Activated CD4-positive, alpha-beta T cell treated with anti-CD3 and anti-CD28 coated beads, Interleukin-2, amount 50 U/mL, for 16 hours (primary cell): Measurements from ENCODE around the gene CATSPER1.
"Not testable (repeated sequence)": the region's sequence is repeated elsewhere in the genome, so short reads cannot be mapped to it uniquely, and the experiment has no call there.

Experiments used
- DNase-seq: peaks from one replicate; pipeline ENCODE4 v3.0.0-alpha.2; 2020

CATSPER1 gene

DNA sequence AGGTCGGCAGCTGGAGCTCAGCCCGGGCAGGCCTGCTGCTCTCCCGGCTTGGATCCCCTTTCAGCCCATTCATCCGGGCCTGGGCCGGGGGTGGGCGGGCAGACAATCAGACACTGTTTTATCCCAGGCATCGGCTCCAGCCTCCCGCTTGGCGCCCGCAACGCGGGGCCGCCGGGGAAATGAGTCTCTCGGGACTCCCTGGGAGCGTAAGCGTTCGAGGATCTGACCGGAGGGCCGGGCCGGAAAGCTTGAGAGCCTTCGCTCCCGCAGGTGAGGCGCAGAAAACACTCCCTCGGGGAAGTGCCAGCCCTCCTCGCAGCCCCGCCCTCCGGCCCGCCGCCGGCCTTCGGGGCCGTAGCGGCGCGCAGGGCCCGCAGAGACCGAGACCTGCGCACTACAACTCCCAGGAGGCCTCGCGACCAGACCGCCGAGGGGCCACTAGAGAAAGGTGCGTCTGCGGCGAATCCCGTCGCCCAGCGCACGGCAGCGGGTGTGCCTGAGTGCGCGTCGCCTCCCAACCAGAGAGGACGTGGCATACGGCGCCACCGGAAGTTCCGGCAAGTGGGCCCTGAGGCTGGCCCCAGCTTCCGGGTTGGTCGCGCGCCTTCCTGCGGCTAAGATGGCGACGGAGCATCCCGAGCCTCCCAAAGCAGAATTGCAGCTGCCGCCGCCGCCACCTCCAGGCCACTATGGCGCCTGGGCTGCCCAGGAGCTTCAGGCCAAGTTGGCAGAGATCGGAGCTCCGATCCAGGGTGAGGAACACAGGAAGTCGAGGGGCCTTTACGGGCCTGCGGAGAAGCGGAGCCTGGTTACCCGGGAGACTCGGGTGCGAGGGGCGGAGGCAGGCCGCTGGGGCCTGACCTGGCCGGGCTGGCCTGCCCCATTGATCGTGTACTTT is 25.7 kb upstream of the CATSPER1 start, which contains the start of gene SF3B2:
Gene SF3B2, plus strand, starts transcription at position 599 of the 898 bp plus-strand sequence. Its CDS starts 21 bp downstream, at position 620.
- DNase-seq, result peak; percentile 99

GRCh38 chr11:66051371-66051765 is 25.1 kb upstream of the CATSPER1 start:
- no peak for DNase-seq

GRCh38 chr11:66050581-66051231 is 24.4 kb upstream of the CATSPER1 start:
- DNase-seq, result no peak

DNA sequence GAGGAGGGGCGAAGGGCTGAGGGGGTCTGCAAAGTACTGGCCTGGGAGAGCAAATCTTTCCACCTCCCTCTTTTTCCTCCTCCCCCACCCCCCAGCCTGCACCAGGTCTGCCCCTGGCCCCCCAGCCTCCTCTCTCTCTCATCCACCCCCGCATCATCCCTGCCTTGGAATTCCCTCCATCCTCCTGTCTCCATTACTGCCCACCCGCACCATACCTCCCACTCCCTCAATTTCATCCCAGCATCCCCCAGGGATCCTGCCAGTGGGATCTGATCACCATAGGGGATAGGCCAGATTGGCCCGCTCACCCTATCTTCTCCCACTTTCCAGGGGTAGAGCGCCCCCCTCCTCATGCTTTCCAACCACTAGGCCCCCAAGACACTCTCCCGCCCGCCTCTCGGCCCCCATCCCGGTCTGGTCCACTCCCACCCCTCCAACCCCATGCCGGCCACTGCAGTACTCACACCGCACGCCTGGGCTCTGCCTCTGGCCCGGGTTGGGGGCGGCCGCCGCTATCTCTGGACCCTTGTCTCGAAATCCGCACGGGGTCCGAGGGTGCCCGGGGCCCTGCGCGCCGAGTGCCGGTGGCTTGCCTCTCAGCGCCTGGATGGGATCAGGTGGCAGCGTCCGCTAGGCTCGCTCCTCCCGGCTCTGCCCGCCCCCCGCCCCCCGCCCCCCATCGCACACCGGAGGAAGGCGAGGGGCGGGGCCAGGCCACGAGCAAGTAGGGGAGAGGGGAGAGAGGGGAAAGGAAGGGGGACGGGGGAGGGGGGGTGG is 22.5 kb upstream of the CATSPER1 start, which contains the start of gene GAL3ST3:
Gene GAL3ST3, minus strand, starts transcription at position 615 of the 777 bp plus-strand sequence. CDS start 3,746 bp downstream, outside the sequence.
- no peak for DNase-seq

DNA sequence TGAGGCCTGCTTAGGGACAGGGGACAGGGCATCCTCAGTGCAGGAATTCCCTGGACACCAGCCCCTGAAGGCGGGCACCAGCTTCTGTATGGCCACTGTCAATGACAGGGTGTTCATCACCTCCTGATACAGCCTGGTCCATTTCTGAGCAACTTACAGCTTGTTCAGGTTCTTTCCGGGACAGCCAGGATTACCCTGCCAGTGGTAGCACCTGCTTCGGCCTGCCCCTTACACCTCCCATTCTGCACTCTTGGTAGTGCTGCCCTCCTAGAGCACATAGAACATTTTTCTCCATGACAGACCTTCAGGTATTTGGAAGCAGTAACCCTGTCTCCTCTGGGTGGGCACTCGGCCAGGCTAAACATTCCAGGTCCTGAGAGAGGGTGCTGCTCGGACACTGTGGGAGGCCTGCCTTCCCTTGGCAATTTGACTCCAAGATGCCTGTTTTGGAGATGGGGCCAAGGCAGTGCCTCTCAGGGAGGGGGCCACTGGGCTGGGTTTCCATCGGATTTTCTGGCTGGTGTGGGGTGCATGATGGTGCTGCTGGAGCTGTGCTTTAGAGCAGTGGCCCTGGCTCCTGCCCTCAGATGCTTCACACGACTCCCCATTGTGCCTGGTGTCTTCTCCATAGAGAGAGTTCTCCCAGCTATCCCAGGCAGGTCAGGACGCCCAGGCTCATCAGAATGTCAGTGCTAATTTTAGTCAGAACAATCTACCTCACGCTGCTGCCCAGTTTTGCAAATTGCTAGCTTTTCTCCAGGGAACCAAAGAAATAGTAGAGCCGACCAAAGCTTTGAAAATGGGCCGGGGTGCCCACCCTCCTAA is 21.5 kb upstream of the CATSPER1 start:
- no peak for DNase-seq

DNA sequence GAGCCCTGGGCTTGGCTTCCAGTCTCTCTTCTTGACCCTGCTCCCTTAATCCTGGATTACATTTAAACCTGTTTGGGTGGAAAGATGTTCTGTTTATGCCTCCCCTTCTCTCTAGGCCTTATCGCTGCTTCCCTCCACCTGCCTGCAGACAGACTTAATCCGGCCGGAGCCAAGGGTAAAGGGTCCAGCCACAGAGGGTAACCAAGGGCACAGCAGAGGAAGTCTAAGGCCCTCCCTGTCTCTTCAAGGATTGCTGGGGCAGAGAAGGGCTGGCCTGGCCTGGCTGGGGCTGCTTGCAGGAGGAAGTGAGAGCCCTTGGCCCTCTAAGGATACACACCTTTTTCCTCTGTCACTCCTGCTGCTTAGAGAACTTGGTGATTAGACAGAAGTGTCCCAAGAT is 20.6 kb upstream of the CATSPER1 start:
- DNase-seq, result no peak

DNA sequence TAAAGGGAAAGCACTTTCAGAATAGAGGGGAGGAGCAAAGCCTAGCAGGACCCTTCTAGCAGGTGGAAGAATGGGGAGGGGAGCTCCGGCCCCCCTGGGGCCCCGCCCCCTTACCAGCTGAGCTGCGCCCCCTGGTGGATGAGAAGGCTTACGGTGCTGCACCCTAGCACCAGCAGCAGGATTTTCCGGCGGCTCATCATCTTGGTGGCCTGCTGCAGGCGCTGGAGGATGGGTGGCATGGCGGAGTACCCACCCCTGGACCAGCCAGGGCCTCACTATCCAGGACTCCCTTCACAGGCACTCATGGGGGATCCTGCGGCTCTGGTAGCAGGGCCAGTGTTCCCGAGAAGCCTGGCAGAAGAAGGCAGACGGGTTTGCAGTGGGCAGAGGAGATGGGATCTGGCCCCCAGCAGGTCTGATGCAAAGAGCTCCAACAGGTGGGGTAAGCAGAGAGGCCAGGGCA is 18.9 kb upstream of the CATSPER1 start:
- peak; percentile 86 for DNase-seq

DNA sequence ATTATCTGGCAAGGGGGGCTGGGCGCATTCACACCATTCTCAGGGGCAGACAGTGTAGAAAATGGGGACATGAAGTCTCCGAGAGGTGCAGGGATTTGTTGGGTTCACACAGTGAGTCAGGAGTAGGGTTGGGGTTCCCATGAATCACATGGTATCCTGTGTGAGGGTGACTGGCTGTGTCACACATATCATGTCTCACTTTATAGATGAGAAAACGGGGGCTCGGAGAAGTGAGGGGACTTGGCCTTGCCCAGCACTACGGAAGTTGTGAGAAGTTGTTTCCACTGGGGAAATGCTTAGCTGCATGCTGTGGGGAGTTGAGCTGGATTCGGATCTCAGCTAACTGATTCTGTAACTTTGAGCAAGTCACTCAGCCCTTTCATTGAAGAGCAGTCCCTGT is 18.5 kb upstream of the CATSPER1 start:
- DNase-seq, result peak; percentile 22

DNA sequence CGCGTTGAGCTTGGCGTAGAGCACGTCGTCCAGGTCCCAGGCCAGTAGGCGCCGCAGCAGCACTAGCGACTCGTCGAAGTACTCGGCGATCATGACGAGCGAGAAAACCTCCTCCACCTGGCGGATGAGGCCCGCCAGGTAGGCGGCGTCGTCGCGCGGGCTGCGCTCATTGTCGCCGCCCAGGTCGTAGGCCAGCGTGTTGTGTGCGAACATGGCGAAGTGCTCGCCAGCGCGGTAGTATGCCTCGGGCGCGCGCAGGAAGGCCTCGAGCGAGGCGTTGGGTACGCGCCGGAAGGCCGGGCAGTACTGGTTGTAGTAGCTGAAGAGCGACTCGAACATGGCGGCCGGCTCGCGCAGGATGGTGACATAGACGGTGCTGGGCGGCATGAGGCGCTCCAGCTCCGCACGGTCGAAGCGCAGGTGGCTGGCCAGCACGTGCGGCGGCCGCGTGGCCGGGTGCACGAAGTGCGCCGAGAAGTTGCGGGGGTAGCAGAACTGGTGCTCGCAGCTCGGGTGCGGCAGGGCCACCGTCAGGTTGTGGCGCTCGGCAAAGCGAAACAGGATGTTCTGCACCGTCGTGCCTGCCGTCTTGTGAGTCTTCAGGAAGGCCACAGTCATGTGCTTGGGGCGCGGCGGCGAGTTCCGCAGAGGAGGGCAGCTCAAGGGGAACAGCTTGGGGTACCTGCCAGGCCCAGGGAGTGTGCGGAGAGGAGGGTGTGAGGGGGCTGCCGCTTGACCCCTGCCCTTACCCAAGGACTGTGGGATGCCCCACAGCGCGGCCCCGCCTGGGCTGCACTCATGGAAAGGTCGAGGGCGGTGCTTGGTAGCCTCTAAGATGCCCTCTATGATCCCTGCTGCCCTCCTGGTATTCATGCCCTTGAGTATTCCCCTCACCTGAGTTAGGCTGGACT is 17.0 kb upstream of the CATSPER1 start:
- DNase-seq, result no peak

- DNase-seq, result no peak
These were observed 16.1 kb upstream of the CATSPER1 start for GRCh38 chr11:66042227-66042995.

DNA sequence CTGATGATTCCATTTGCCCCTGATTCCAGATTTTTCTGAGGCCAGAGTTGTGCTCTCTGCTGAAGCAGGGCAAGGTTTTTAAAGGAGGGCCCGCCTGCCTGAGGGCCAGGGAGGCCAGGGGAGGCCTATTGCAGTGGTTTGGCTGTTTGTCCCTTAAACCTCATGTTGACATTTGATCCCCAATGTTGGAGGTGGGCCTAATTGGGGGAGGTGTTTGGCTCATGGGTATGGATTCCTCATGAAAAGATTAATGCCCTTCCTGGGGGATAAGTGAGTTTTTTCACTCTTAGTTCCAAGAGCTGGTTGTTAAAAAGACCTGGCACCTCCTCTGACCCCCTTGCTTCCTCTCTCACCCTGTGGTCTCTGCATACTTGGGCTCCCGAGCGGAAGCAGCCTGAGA is 13.5 kb upstream of the CATSPER1 start:
- DNase-seq, result no peak

- no peak for DNase-seq
These were observed 11.0 kb upstream of the CATSPER1 start for GRCh38 chr11:66037327-66037726.

DNA sequence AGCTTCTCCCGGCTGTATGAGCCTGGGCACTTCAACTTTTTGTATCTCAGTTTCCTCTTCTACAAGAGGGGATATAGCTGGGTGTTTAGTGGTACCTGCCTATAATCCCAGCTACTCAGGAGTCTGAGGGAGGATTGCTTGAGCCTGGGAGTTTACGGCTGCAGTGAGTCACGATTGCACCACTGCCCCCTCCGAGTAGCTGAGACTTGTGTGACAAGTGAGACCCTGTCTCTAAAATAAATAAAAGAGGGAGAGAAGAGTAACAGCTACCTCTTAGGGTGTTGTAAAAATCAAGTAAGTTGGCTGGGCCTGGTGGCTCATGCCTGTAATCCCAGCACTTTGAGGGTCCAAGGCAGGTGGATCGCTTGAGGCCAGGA is 10.0 kb upstream of the CATSPER1 start:
- DNase-seq, result no peak

GRCh38 chr11:66035653-66036333 is 9.5 kb upstream of the CATSPER1 start:
- DNase-seq, result no peak

DNA sequence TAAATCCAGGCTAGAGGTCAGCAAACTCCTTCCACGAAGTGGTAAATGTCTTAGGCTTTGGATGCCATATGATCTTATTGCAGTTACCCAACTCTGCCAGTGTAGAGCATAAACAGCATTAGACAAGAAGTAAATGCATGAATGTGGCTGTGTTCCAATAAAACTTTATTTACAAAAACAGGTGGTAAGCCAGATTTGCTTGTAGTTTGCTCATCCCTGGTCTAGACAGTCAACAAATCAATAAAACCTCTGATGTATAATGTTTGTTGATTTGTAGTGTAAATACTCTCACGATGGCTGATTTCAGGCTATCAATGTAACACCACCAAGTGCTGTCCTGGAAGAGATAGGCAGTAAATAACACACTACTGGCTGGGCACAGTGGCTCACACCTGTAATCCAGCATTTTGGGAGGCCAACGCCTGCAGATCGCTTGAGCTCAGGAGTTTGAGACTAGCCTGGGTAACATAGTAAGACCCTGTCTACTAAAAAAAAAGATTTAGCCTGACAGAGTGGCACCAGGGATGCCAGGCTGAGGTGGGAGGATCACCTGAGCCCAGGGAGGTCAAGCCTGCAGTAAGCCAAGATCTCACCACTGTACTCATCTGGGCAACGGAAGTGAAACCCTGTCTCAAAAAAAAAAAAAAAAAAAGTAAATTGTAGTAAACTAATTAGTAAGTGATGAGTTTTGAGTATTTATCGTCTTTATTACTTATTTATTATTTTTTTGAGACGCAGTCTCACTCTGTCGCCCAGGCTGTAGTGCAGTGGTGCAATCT is 6.9 kb upstream of the CATSPER1 start:
- DNase-seq, result no peak

GRCh38 chr11:66023186-66023440 is 3.2 kb downstream of the CATSPER1 start:
- not testable (repeated sequence) for DNase-seq

DNA sequence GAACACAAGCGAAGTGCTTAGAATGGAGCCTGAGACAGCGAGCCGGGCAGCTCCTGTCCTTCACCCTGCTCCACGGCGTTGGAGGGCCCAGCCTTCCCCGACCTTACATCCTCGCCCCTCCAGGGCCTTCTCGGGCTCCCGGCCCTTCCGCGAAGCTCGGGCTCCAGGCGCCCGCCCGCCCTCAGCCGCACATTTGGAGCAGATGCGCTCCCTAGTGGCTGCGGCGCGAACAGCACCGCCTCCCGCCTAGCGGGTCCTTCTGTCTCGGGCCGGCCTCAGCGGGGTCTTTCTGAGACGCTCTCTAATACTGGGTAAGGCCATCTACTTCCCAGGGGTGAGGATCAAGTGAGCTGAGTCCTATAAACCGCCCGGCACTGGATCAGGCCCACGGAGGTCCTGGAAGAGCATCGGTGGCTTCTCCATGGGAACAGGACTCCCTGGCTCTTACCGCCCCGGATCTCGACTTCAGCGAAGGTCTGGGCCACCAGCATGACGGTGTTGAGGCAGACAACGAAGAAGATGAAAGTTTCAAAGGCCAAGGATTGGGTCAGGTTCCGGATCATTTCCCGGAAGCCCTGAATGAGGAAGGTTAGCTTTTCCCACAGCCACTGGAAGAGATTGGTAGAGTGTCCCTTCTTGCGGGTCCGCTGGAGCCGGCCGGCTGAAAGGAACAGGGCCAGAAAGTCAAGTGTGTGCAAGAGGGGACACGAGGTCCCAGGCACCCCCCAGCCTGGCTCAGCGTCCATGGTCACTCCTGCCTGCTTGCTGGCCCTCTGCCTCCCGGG is 3.7 kb downstream of the CATSPER1 start:
- DNase-seq, result peak; percentile 76
